Activated T-cell treated with anti-CD3 and anti-CD28 coated beads, Interleukin-2, amount 50 U/mL, for 72 hours (primary cell): ENCODE results near the gene NBPF1. TPM values are rescaled to one million over a fixed set of nuclear protein-coding genes. Genes with fewer than 3 reads are reported as not detected.
A peak's percentile ranks its signal among the peaks of the same experiment; 100 is the strongest.
"Not testable (repeated sequence)": the region's sequence is repeated elsewhere in the genome, so short reads cannot be mapped to it uniquely, and the experiment has no call there.

Source experiments
- ATAC-seq, 2 donors: fragments of 150-1000 bp; cut with Tn5 transposase; replicated peaks in 1 of 2; 2 replicates each; pipeline ENCODE4 v1.10.0; 2021; ENCODE audit warnings: moderate library complexity in 2 of 2, mild to moderate bottlenecking in 1 of 2
- DNase-seq, 2 donors: peaks; one replicate each; pipeline ENCODE4 v3.0.0; 2021 to 2022; ENCODE audit warnings: mixed read lengths in 1 of 2
- H3K27ac Mint-ChIP-seq: one replicate; pipeline ENCODE4 v1.8.0; 2022; ENCODE audit warnings: mild to moderate bottlenecking, moderate library complexity, mixed read lengths
- H3K27me3 Mint-ChIP-seq: one replicate; pipeline ENCODE4 v1.8.0; 2022; ENCODE audit warnings: low read depth, mixed read lengths
- H3K36me3 Mint-ChIP-seq, 2 donors: one replicate each; pipeline ENCODE4 v1.8.0; 2022; ENCODE audit warnings: mixed read lengths in 2 of 2, mild to moderate bottlenecking in 1 of 2; ENCODE audit not compliant: insufficient read depth in 2 of 2
- H3K4me1 Mint-ChIP-seq: one replicate; pipeline ENCODE4 v1.8.0; 2022; ENCODE audit warnings: low read depth, mixed read lengths
- H3K4me3 Mint-ChIP-seq, 2 donors: one replicate each; pipeline ENCODE4 v1.8.0; 2022; ENCODE audit warnings: mild to moderate bottlenecking in 2 of 2, mixed read lengths in 2 of 2, moderate library complexity in 2 of 2
- H3K9me3 Mint-ChIP-seq, 2 donors: one replicate each; pipeline ENCODE4 v1.8.0; 2022; ENCODE audit warnings: mixed read lengths in 2 of 2
- total RNA-seq, 2 donors: library from RNA; stranded (reverse); gene quantifications; one replicate each; pipeline ENCODE4 v1.2.3, GENCODE V29; 2022

The NBPF1 gene
- total RNA-seq, 2 donors from 2014 or later, result 14.7 to 17.6 TPM

- not testable (repeated sequence) for ATAC-seq, H3K27me3 Mint-ChIP-seq, DNase-seq, H3K27ac Mint-ChIP-seq, H3K4me1 Mint-ChIP-seq, H3K36me3 Mint-ChIP-seq, H3K4me3 Mint-ChIP-seq, H3K9me3 Mint-ChIP-seq
These were observed 2.2 kb downstream of the NBPF1 start for GRCh38 chr1:16611164-16611563.

- ATAC-seq, H3K36me3 Mint-ChIP-seq, H3K9me3 Mint-ChIP-seq, H3K27ac Mint-ChIP-seq, DNase-seq, H3K4me3 Mint-ChIP-seq, H3K27me3 Mint-ChIP-seq, H3K4me1 Mint-ChIP-seq: not testable (repeated sequence)
These were observed 2.8 kb downstream of the NBPF1 start for GRCh38 chr1:16610553-16610952.

- not testable (repeated sequence) for H3K9me3 Mint-ChIP-seq, DNase-seq, H3K4me3 Mint-ChIP-seq, ATAC-seq, H3K4me1 Mint-ChIP-seq, H3K27ac Mint-ChIP-seq, H3K36me3 Mint-ChIP-seq, H3K27me3 Mint-ChIP-seq
These were observed 3.6 kb downstream of the NBPF1 start for GRCh38 chr1:16609761-16610160.

GRCh38 chr1:16608838-16609560 is 4.4 kb downstream of the NBPF1 start:
- Mint-ChIP-seq H3K27me3 (no peaks in the 10 kb centered on the region), H3K9me3 (no peaks in the 10 kb centered on the region), H3K4me1 (no peaks in the 10 kb centered on the region), H3K4me3 (no peak overlapping the region), H3K27ac (no peak overlapping the region), H3K36me3 (no peaks in the 10 kb centered on the region)
- no peak for DNase-seq
- no peak for ATAC-seq

- H3K27ac Mint-ChIP-seq, H3K4me3 Mint-ChIP-seq, ATAC-seq, DNase-seq, H3K36me3 Mint-ChIP-seq, H3K27me3 Mint-ChIP-seq, H3K9me3 Mint-ChIP-seq, H3K4me1 Mint-ChIP-seq: not testable (repeated sequence)
These were observed 5.2 kb downstream of the NBPF1 start for GRCh38 chr1:16607853-16608815.

- no peaks in the 10 kb centered on the region for H3K27me3 Mint-ChIP-seq
- no peaks in the 10 kb centered on the region for H3K4me1 Mint-ChIP-seq
- no peaks in the 10 kb centered on the region for H3K36me3 Mint-ChIP-seq
- no peak overlapping the region for H3K27ac Mint-ChIP-seq
- ATAC-seq (peak in 1 of 2 donors; percentile 13), DNase-seq (no peak)
- H3K9me3 Mint-ChIP-seq, result no peaks in the 10 kb centered on the region
- no peak overlapping the region for H3K4me3 Mint-ChIP-seq
These were observed 5.9 kb downstream of the NBPF1 start for GRCh38 chr1:16607433-16607851.

GRCh38 chr1:16606666-16607432 is 6.5 kb downstream of the NBPF1 start:
- DNase-seq, H3K27ac Mint-ChIP-seq, H3K4me1 Mint-ChIP-seq, ATAC-seq, H3K4me3 Mint-ChIP-seq, H3K9me3 Mint-ChIP-seq, H3K36me3 Mint-ChIP-seq, H3K27me3 Mint-ChIP-seq: not testable (repeated sequence)

- Mint-ChIP-seq H3K36me3 (no peaks in the 10 kb centered on the region), H3K4me3 (no peak overlapping the region), H3K4me1 (no peaks in the 10 kb centered on the region), H3K9me3 (no peaks in the 10 kb centered on the region), H3K27me3 (no peaks in the 10 kb centered on the region), H3K27ac (no peak overlapping the region)
- no peak for DNase-seq
- no peak for ATAC-seq
These were observed 7.5 kb downstream of the NBPF1 start for GRCh38 chr1:16605532-16606505.

GRCh38 chr1:16605213-16605525 is 8.2 kb downstream of the NBPF1 start:
- no peaks in the 10 kb centered on the region for H3K4me1 Mint-ChIP-seq
- H3K9me3 Mint-ChIP-seq, result no peaks in the 10 kb centered on the region
- H3K4me3 Mint-ChIP-seq, result no peak overlapping the region
- DNase-seq, result no peak
- ATAC-seq, result no peak
- no peaks in the 10 kb centered on the region for H3K27me3 Mint-ChIP-seq
- no peak overlapping the region for H3K27ac Mint-ChIP-seq
- no peaks in the 10 kb centered on the region for H3K36me3 Mint-ChIP-seq

GRCh38 chr1:16604514-16605212 is 8.7 kb downstream of the NBPF1 start:
- not testable (repeated sequence) for H3K4me1 Mint-ChIP-seq, H3K4me3 Mint-ChIP-seq, H3K27ac Mint-ChIP-seq, H3K36me3 Mint-ChIP-seq, ATAC-seq, H3K27me3 Mint-ChIP-seq, DNase-seq, H3K9me3 Mint-ChIP-seq

GRCh38 chr1:16603623-16604022 is 9.7 kb downstream of the NBPF1 start:
- not testable (repeated sequence) for H3K4me3 Mint-ChIP-seq, H3K27me3 Mint-ChIP-seq, H3K36me3 Mint-ChIP-seq, H3K27ac Mint-ChIP-seq, H3K9me3 Mint-ChIP-seq, ATAC-seq, DNase-seq, H3K4me1 Mint-ChIP-seq
